Effector CD4-positive, alpha-beta T cell (primary cell): ENCODE measurements around the gene WLS. TPM values are rescaled to one million over a fixed set of nuclear protein-coding genes. Genes with fewer than 3 reads are reported as not detected.
"Not testable (repeated sequence)": the region's sequence is repeated elsewhere in the genome, so short reads cannot be mapped to it uniquely, and the experiment has no call there.

Experiments
- DNase-seq: peaks from one replicate; pipeline ENCODE4 v3.0.0-alpha.2; 2020
- total RNA-seq: gene quantifications from one replicate; lab custom pipeline; 2026; lab: John Stamatoyannopoulos, UW

Gene WLS
- not detected for total RNA-seq

GRCh38 chr1:68232289-68233148 lies at the start of gene WLS:
Gene WLS (minus strand): TSS chr1:68232523. CDS start chr1:68232299, 224 bp downstream.
- DNase-seq: no peak

- DNase-seq: no peak
These were observed 48.0 kb upstream of the WLS start for GRCh38 chr1:68280286-68280685.

GRCh38 chr1:68279846-68280245 lies 47.5 kb upstream of the WLS start:
- DNase-seq: no peak

GRCh38 chr1:68278221-68278620 lies 45.9 kb upstream of the WLS start:
- no peak for DNase-seq

GRCh38 chr1:68276448-68276847 lies 44.1 kb upstream of the WLS start:
- no peak for DNase-seq

- no peak for DNase-seq
These were observed 41.2 kb upstream of the WLS start for GRCh38 chr1:68273530-68273929.

GRCh38 chr1:68271596-68271995 lies 39.3 kb upstream of the WLS start:
- no peak for DNase-seq

- DNase-seq: no peak
These were observed 38.6 kb upstream of the WLS start for GRCh38 chr1:68270951-68271350.

GRCh38 chr1:68269637-68270430 lies 37.5 kb upstream of the WLS start:
- DNase-seq: no peak

GRCh38 chr1:68268896-68269483 lies 36.7 kb upstream of the WLS start:
- no peak for DNase-seq

GRCh38 chr1:68256824-68257223 lies 24.5 kb upstream of the WLS start:
- not testable (repeated sequence) for DNase-seq

GRCh38 chr1:68255301-68255700 lies 23.0 kb upstream of the WLS start:
- DNase-seq: no peak

- no peak for DNase-seq
These were observed 22.4 kb upstream of the WLS start for GRCh38 chr1:68254667-68255226.

- DNase-seq: no peak
These were observed 4.7 kb upstream of the WLS start for GRCh38 chr1:68237040-68237439.

GRCh38 chr1:68234094-68234493 lies 1.8 kb upstream of the WLS start:
- DNase-seq: no peak

- no peak for DNase-seq
These were observed 879 bp upstream of the WLS start for GRCh38 chr1:68233202-68233601.

GRCh38 chr1:68231627-68232288 lies 565 bp downstream of the WLS start:
- DNase-seq: no peak

GRCh38 chr1:68230901-68231626 lies 1.3 kb downstream of the WLS start:
- DNase-seq: no peak

- no peak for DNase-seq
These were observed 1.9 kb downstream of the WLS start for GRCh38 chr1:68230484-68230802.

GRCh38 chr1:68229650-68230483 lies 2.5 kb downstream of the WLS start:
- DNase-seq: no peak

- DNase-seq: no peak
These were observed 3.5 kb downstream of the WLS start for GRCh38 chr1:68228851-68229250.
